Pericardium fibroblast (primary cell): ENCODE measurements around the gene MGAM2. TPM values are rescaled to one million over a fixed set of nuclear protein-coding genes. Genes with fewer than 3 reads are reported as not detected.

ENCODE experiments used
- total RNA-seq: library from RNA; depleted of rRNA; stranded (reverse); fragments of >200 nt; gene quantifications from 2 replicates; pipeline ENCODE4 v1.2.3, GENCODE V29; 2015

Gene MGAM2
- total RNA-seq = not detected in 2 replicates

GRCh38 chr7:142111499-142111898 is at the start of gene MGAM2:
TSS of gene MGAM2 (plus strand) at chr7:142111718. CDS start at chr7:142116874, 5,156 bp downstream.

GRCh38 chr7:142257958-142258357 is 146.4 kb downstream of the MGAM2 start, which contains the start of gene PRSS58:
TSS of gene PRSS58 (minus strand) at chr7:142258058. CDS start at chr7:142257707, 351 bp downstream.

Other genes starting within 250 kb of the MGAM2 start
- not detected in 2 replicates for gene OR9A4, start 195.3 kb upstream of the MGAM2 start, total RNA-seq
- gene CLEC5A, start 164.7 kb upstream of the MGAM2 start, total RNA-seq = not detected in 2 replicates
- gene TAS2R38, start 137.9 kb upstream of the MGAM2 start, total RNA-seq = not detected in 2 replicates
- not detected in 2 replicates for gene MGAM, start 115.8 kb upstream of the MGAM2 start, total RNA-seq
- not detected in 2 replicates for gene PRSS58, start 146.3 kb downstream of the MGAM2 start, total RNA-seq